GM21723 (cell line): ENCODE data around the gene ZNF292.
A peak's percentile ranks its signal among the peaks of the same experiment; 100 is the strongest.
"Not testable (repeated sequence)": the region's sequence is repeated elsewhere in the genome, so short reads cannot be mapped to it uniquely, and the experiment has no call there.

Source experiments
- ATAC-seq: cut with Tn5 transposase; IDR thresholded peaks from one replicate; pipeline ENCODE4 v1.9.1; 2021; ENCODE audit warnings: mild to moderate bottlenecking, moderate library complexity; ENCODE audit not compliant: unreplicated experiment

The ZNF292 gene

DNA sequence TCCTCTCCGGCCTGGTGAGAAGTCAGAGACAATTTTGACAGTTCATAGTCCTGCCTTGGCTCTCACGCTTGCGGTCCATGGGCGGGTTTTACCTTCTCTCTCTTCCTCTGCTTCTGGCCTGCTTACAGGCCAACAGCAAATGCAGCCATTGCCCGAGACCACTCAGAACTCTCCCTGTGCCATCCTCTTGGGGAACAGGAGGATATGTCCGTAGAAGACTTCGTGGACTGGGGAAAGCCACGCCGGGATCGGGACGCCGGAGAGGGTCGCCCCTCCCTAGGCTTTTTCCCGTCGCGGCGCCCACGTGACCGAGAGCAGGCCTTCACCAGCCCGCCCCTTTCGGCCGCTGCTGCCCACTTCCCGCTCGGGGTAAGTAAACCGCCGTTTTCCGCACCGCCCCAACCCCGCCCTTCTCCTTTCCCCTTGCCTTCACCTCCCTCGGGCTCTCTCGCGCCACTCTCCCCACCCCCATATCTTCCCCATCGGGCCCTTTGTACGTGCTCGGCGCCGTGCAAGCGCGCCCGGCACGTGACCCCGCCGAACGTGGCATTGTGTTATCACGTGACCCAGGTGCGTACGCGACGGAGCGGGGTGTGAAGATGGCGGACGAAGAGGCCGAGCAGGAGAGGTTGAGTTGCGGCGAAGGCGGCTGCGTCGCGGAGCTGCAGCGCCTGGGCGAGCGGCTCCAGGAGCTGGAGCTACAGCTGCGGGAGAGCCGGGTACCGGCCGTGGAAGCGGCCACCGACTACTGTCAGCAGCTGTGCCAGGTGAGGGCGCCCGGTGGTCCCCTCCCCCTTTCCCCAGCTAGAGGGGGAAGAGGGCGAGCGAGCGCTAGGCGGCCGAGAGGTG, at the start of gene ZNF292:
ZNF292 (plus strand) TSS at position 573 of the 849 bp plus-strand sequence; CDS start at position 600, 27 bp downstream.
- peak; percentile 73 for ATAC-seq

DNA sequence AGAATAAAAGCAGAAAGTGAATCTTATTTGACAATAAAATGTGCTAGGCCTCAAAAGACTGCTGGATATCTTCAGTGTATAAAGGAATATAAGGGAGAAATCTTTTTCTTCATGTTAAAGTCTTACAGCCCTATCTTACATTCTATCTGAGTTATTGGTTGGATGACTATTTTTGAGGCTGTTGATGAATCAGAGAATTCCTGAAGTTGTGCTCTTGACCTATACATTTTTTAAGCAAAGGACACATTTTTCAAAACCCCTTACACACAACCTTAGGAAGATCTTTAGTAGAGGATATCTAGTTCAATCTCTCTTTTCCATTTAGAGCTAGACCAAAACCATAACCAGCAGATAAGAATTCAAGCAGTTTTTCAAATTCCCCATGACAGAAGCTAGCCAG, 49.5 kb upstream of the ZNF292 start:
- no peak for ATAC-seq

DNA sequence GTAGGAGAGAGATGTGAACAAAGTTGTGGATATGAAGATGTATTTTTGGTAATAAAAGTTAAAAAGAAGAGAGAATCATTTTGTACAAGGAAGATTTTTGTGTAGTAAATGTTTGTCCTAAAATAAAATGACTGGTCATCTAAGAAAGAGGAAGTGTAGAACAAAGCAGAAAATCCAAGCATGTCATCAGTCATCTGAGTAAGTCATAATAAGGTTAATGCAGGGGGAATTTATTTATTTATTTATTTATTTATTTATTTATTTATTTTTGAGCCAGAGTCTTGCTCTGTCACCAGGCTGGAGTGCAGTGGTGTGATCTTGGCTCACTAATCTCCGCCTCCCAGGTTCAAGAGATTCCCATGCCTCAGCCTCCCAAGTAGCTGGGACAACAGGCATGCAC, 44.7 kb upstream of the ZNF292 start:
- no peak for ATAC-seq

DNA sequence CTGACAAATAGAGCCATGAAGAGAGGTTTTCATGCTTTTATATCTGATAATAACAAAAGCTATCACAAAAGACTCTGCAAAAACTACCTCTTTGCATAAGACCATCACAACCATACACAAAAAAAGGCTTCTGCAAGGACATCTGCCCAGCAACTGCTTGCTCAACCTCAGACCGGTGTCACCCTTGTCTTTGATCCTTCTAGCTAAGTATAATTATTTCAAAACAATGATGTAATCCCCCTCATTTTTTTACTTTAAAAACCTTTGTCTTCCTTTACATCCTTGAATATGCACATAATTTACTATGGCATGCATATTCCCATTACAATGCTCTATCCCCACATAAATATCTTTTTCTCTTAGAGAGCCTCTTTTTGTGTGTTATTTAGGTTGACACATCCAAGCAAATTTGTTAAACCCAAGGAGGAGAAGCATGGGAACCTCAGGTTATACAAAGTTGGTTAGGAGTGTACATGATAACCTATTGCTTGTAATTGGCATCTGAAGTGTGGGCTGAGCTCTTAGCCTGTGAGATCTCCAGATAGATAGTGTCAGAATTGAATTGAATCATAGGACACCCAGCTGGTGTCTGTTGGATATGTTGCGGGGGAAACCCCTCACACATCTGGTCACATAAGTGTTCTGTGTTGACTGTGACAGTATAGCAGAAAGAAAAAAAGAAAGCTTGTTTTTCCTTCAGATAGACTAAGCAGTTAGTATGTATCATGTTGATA, 39.8 kb upstream of the ZNF292 start:
- ATAC-seq: peak; percentile 97

DNA sequence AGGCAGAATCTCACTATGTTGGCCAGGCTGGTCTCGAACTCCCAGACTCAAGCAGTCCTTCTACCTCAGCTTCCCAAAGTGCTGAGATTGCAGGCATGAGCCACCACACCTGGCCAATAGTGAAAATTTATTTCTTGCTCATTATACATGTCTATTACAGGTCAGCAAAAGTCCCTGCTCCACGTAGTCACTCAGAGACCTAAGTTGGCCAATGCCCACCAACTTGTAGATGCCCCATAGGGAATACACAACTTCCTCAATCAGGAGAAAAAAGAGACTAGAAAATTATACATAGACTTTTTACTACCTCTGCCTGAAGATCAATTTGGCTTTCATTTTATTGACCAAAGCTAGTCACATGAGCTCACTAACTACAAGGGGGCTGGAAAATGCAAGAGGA, 38.4 kb upstream of the ZNF292 start:
- no peak for ATAC-seq

DNA sequence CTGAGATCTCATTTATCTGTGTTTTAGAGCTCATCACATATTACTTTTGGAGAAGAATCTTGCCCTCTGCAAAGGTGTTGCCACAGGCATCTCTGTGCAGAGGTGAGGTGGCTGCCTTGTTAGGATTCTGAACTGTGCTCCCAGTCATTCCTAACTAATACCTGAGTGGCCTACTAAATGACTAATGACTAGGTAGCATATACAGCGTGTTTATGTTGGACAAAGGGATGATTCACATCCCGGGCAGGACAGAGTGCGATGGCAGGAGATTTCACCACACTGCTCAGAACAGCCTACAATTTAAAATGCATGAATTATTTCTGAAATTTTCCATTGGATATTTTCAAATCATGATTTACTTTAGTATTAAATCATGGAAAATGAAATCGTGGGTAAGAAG, 37.3 kb upstream of the ZNF292 start:
- no peak for ATAC-seq

DNA sequence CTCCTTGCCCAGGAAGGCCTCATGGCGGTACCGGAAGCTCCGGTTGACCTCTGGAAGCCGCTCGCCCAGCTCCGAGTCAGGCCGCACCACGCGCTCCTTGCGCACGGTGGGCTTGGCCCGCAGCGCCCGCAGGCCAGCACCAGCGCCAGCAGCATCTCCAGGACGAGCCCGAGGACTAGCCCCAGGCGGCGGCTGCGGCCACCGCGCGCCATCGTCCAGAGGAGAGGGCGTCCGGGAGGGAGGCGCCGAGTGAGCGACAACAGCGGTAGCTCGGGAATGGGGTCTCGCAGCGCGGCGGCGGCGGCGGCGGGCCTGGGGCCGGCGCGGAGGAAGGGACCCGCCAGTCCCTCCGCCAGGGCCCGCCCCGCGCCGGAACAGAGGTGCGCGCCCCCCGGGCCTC, 32.9 kb upstream of the ZNF292 start:
- ATAC-seq: no peak

DNA sequence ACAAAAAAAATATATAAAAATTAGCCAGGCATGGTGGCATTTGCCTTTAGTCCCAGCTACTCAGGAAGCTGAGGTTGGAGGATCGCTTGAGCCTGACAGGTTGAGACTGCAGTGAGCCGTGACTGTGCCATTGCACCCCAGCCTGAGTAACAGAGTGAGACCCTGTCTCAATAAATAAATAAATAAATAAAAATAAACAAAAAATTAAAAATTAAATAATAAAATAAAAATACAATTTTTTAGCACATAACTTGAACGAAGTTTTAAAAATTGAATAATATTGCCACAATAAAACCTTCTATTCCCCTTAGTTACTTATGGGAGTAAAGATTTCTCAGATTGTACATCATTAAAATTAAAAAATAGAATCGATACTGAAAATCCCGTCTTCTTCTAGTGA, 31.3 kb upstream of the ZNF292 start:
- no peak for ATAC-seq

DNA sequence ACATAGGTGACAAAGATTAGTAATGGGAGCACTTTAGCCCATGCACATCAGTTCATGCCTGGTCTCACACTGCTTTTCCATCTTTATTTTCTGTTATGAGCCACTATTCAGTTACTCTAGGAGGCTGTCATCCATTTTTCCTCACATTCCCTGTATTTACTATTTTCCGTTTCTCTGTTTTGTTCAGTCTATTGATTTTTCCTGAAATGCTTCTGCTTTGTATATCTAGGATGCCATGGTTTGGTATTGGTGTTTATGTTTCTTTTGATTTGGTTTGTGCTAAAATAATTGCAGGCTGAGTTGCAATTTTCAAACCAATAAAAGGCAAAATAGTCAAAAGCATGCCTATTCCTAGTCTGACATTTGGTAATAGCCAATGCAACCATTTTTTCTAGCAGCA, 28.9 kb upstream of the ZNF292 start:
- ATAC-seq: no peak

DNA sequence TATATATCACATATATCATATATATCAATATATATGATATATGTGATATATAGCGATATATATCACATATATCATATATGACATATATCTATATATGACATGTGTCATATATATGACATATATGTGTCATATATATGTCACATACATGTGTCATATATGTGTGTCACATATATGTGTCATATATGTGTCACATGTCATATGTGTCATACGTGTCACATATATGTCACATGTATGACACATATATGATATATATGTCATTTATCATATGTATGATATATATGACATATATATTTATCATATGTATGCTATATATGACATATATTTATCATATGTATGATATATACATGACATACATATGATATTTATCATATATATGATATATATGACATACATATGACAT, 27.6 kb upstream of the ZNF292 start:
- no peak for ATAC-seq

DNA sequence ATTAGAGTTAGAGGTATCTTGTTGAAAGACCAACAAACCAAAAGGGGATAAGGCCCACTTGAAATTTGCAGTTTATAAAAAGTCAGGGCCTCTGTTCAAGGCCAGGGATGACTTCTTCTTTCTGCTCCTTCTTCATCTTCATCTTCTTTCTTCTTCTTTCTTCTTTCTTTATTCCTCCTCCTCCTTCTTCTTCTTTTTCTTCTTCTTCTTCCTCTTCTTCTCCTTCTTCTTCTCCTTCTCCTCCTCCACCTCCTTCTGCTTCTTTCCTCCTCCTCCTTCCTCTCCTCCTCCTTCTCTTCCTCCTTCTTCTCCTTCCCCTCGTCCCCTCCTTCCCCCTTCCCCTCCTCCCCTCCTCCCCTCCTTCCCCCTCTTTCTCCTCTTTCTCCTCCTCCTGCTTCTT, 18.4 kb upstream of the ZNF292 start:
- no peak for ATAC-seq

DNA sequence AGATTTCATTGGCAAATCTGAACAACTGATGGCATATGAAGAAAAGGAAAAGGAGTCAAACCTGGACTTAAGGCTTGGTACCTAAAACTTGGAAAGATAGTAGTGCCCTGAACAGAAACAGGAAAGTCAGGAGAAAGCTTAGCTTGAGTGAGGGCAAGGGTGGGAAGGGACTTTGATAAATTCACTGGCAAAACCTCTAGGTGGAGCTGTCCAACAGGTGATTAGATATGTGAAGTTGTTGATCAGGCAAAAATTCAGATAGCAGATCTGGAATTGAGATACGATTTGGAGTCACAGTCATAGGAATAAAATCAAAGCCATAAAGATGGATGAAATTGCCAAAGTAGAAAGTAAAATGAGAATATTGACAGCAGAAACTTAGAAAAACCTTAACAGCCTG, 16.1 kb upstream of the ZNF292 start:
- peak; percentile 63 for ATAC-seq

DNA sequence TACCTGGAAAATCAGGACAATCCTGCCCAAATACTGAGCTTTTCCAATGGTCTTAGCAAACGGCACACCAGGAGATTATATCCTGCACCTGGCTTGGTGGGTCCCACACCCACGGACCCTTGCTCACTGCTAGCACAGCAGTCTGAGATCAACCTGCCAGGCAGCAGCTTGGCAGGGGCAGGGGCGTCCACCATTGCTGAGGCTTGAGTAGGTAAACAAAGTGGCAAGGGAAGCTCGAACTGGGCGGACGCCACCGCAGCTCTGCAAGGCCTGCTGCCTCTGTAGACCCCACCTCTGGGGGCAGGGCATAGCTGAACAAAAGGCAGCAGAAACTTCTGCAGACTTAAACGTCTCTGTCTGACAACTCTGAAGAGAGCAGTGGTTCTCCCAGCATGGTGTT, 15.4 kb upstream of the ZNF292 start:
- not testable (repeated sequence) for ATAC-seq

DNA sequence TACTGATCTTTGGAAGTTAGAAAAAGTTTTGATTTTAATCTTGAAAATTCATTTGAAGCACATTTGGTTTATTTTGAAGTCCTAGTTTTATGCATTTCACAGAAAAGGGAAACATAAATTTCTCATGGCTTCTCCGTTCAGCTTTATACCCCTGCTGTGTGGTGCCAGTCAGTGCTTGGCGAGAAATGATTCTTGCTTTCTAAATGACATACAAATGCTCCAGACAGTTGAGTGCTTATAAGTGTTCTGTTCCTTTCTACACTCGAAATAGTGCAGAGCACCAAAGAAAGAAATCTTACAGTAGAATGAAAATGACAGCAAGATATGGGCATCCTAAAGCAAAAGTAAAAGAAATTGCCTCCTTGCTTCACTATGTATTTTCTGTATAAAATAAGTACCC, 9.0 kb upstream of the ZNF292 start:
- peak; percentile 74 for ATAC-seq

DNA sequence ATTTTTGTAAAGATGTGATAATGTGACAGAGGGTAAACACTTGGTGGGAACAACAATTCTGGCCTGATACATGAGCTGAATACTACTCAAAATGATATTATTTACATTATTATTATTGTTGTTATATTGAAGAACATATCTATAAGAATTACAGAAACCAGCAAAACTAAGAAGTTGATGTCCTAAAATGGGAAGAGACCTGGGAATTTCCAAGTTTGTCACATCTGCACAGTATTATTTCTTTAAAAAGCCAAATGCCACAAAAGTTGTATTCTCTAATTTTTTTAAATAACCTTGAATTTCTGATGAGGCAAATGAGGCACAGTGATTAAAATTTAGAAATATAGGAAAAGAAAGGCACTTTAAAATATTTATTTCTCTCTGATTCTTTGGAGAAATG, 5.0 kb upstream of the ZNF292 start:
- no peak for ATAC-seq

DNA sequence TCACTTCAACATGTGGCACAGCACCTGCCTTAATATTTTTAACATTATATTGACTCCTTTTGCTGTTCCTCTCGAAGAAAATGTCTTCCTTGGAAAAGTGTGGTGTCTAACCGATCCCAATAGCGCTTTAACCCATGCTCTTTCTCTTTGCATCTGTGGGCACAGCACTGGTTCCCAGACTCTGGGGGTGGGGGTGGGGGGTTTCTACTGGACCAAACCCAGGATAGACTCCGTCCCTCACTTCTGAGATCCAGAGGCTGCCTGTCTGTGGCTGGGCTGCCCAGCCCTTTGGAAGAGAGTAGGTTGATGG, 3.9 kb upstream of the ZNF292 start:
- no peak for ATAC-seq

DNA sequence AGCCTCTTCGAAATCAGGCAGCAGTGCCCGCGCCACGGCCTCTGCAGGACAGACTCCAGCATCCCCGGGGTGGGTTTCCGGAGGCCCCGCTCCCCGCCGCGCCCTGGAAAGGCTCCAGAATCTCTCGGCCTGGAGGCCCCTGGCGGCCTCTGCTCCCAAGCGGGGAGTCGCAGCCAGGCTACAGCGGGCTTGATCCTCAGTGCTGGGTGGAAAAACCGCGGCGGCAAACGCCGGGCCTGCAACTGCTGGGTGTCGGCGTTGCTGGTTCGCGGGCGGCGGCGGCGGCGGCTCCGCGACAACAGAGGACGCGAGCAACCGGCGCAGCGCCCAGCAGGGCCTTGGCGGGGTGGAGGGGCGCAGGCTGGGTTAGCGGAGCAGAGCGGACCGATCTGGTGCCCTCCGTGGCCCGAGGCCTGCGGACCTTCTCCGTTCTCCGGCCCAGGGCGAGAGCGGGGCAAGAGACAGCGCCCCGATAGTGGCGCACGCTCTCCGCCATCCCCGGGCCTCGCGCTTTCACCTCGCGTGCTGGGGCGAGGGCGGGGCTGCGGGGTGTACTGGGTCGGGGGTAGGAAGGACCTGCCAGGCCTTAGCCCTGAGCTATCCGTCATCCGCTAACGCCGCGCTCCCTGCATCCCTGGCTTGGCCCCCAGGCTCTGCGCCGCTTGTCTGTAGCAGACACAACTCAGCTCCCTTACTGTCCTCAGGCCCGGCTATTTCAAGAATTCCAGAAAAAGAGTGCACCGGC, 3.4 kb upstream of the ZNF292 start:
- peak; percentile 30 for ATAC-seq

DNA sequence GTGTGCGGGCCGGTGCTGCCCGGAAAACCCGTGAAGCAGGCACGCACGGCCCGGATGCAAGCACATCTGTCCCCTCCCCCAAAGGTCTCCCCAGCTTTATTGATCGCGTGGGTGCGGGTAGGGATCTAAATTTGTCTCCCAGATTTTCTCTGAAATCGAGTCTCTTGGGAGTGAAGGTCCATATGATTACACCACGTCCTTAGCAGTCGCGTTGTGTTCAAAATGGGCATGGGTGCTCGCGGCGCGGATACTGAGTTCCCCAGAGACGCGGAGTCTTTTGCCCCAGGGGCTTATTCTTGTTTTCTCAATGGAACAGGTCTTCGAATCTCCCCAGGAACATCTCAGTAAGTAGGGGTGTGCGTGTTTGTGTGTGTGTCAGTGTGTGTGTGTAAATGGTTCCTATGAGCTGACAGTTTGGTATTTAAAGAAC, 2.8 kb upstream of the ZNF292 start:
- no peak for ATAC-seq

DNA sequence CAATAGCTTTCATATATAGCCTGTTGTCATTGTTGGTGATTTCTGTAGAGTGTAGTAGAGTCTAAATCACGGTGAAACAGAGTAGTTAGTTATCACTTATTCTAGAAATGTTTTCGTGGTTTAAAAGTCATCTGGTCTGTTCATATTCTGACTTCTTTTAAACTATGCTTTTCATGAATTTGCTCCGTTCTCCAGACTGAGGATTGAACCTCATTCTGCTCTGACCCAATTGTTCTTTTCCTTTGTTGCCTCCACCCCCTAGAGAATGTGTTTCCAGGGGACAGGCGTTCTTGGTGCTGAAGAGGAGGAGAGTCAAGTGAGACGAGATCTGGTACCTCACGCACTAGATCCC, 748 bp upstream of the ZNF292 start:
- peak; percentile 0 for ATAC-seq

DNA sequence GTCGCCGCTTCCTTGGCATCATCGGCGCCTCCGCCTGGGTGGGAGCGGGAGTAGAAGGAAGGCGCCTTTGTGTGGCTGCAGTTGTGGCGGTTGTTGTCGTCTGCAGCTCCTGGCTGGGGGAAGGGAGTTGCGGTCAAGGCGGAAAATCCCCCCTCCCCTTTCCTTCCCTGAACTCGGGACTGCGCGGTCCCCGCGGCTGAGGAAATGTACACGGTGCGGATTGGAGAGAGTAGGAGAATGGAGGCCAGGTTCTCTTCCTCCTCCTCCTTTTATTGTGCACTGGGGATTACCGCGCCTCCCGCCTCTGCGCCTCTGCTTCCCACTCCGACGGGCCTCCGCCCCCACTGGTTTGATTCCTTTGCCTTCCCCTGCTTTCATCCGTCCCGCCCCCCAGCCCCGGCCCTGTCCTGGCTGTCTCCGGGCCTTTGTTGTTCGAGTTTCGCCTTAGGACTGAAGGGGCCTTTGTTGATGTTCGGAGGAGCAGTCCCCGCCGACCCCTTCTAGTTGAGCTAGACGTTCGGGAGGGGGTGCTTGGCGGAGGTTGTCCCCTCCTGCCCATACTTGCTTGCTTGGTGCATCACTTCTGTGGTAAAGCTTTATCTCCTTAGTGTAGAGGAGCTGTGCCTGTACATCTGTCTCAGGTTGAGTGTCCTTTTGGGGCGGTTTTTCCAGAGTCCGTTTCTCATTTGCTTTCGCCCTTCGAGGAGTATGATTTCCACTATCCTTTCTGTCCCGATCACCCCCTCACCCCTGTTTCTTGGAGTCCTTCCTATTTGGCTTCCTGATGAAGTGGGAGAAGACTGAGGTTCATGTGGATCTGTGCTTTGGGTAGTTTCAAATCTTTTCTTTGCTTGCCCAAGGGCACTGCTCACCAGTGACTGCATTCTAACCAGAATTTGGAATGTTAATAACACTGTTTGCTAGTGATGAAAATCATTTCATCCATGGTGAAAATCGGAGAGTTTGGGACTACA, 764 bp downstream of the ZNF292 start:
- ATAC-seq: peak; percentile 4

DNA sequence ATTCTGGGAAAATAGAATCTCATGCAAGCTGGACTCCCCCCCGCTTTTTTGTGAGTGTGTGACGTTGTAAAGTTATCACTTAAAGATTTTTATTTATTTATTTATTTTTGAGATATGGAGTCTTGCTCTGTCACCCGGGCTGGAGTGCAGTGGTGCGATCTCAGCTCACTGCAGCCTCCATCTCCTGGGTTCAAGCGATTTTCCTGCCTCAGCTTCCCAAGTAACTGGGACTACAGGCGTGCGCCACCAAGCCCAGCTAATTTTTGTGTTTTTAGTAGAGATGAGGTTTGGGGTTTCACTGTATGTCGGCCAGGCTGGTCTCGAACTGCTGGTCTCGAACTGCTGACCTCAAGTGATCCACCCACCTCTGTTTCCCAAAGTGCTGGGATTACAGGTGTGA, 2.2 kb downstream of the ZNF292 start:
- ATAC-seq: not testable (repeated sequence)
